Mesothelial cell of epicardium (in vitro differentiated cells): ENCODE data around the gene DENND6A. TPM values are rescaled to one million over a fixed set of nuclear protein-coding genes. Genes with fewer than 3 reads are reported as not detected.
"Not testable (repeated sequence)": the region's sequence is repeated elsewhere in the genome, so short reads cannot be mapped to it uniquely, and the experiment has no call there.

Source experiments
- DNase-seq, 2 experiments: peaks; one replicate each; pipeline ENCODE4 v3.0.0; 2021; ENCODE audit warnings: low spot score in 2 of 2; ENCODE audit not compliant: unreplicated experiment in 2 of 2
- H3K27ac Mint-ChIP-seq: 2 replicates; pipeline ENCODE4 v1.8.0; 2021; ENCODE audit warnings: mixed read lengths
- H3K27me3 Mint-ChIP-seq: 2 replicates; pipeline ENCODE4 v1.8.0; 2021; ENCODE audit warnings: low read depth, mixed read lengths
- H3K36me3 Mint-ChIP-seq: 2 replicates; pipeline ENCODE4 v1.8.0; 2021; ENCODE audit warnings: mixed read lengths
- H3K4me1 Mint-ChIP-seq: 2 replicates; pipeline ENCODE4 v1.8.0; 2021; ENCODE audit warnings: mixed read lengths
- H3K4me3 Mint-ChIP-seq: 2 replicates; pipeline ENCODE4 v1.8.0; 2021; ENCODE audit warnings: mild to moderate bottlenecking, moderate library complexity, mixed read lengths
- H3K9me3 Mint-ChIP-seq: 2 replicates; pipeline ENCODE4 v1.8.0; 2021; ENCODE audit warnings: mixed read lengths
- total RNA-seq: library from RNA; stranded (reverse); gene quantifications from 3 replicates; pipeline ENCODE4 v1.2.1, GENCODE V29; 2021
- TF ChIP-seq, protein P1 (sequence below): fragments of 200-600 bp; sonication (generic); IDR thresholded peaks from one replicate; pipeline ENCODE4 v1.5.0; 2021; ENCODE audit warnings: antibody characterized with exemption; ENCODE audit not compliant: unreplicated experiment

DENND6A gene
- total RNA-seq, 1 donor from 2014 or later = 52.0 TPM

DNA sequence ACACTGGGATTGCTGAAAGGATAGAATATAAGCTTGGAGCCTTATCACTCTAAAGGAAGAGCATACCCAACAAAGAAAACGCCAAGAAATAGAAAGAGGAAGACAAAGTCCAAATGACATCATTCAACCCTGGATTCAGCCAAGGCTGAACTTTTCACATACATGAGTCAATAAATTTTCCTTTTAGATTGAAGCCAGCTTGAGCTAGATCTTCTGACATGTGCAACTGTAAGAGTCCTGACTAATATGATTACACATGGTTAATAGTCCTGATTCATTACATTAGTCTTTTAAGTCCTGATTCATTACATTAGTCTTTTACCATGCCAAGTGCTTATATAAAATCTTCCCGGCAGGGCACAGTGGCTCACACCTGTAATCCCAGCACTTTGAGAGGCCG is 13.6 kb upstream of the DENND6A start:
- H3K27me3 Mint-ChIP-seq = no peaks in the 10 kb centered on the region
- TF ChIP-seq, protein P1, sequence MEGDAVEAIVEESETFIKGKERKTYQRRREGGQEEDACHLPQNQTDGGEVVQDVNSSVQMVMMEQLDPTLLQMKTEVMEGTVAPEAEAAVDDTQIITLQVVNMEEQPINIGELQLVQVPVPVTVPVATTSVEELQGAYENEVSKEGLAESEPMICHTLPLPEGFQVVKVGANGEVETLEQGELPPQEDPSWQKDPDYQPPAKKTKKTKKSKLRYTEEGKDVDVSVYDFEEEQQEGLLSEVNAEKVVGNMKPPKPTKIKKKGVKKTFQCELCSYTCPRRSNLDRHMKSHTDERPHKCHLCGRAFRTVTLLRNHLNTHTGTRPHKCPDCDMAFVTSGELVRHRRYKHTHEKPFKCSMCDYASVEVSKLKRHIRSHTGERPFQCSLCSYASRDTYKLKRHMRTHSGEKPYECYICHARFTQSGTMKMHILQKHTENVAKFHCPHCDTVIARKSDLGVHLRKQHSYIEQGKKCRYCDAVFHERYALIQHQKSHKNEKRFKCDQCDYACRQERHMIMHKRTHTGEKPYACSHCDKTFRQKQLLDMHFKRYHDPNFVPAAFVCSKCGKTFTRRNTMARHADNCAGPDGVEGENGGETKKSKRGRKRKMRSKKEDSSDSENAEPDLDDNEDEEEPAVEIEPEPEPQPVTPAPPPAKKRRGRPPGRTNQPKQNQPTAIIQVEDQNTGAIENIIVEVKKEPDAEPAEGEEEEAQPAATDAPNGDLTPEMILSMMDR = no peak
- H3K36me3 Mint-ChIP-seq = no peaks in the 10 kb centered on the region
- H3K27ac Mint-ChIP-seq = no peak overlapping the region
- H3K4me3 Mint-ChIP-seq = no peak overlapping the region
- H3K9me3 Mint-ChIP-seq = peaks cover 12% of the 10 kb centered on the region
- peaks cover 3% of the 10 kb centered on the region for H3K4me1 Mint-ChIP-seq
- DNase-seq = no peak

DNA sequence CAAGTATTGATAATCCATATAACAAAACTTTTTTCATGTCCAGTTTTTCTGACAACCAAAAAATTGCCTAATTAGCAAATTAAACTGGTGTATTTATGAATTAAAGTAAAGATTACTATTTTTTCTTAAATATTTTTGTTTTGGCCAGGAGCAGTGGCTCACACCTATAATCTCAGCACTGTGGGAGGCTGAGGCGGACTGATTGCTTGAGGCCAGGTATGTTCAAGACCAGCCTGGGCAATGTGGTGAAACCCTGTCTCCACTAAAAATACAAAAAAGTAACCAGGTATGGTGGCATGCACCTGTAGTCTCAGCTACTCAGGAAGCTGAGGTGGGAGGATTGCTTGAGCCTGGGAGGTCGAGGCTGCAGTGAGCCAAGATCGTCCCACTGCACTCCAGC is 12.5 kb upstream of the DENND6A start:
- H3K27me3 Mint-ChIP-seq, H3K27ac Mint-ChIP-seq, H3K4me3 Mint-ChIP-seq, H3K36me3 Mint-ChIP-seq, H3K4me1 Mint-ChIP-seq, DNase-seq, H3K9me3 Mint-ChIP-seq: not testable (repeated sequence)

DNA sequence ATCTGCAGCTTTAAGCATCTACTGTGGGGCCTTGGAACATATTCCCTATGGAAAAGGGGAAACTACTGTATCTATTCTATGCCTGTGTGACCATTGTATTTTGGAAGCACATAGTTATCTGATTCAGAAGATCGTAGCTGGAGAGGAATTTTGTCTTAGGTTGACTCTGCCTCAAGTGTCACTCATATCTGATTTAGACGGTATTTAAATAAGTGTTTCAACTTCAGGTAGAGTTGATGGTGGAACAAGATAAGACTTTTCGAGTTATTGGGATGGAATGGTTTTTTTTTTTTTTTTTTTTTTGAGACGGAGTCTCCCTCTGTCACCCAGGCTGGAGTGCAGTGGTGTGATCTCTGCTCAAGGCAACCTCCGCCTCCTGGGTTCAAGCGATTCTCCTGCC is 8.9 kb upstream of the DENND6A start:
- Mint-ChIP-seq H3K9me3 (no peaks in the 10 kb centered on the region), H3K4me3 (no peak overlapping the region), H3K36me3 (no peaks in the 10 kb centered on the region), H3K4me1 (peaks cover 6% of the 10 kb centered on the region), H3K27ac (no peak overlapping the region), H3K27me3 (no peaks in the 10 kb centered on the region)
- no peak for DNase-seq
- TF ChIP-seq, protein P1 = no peak

DNA sequence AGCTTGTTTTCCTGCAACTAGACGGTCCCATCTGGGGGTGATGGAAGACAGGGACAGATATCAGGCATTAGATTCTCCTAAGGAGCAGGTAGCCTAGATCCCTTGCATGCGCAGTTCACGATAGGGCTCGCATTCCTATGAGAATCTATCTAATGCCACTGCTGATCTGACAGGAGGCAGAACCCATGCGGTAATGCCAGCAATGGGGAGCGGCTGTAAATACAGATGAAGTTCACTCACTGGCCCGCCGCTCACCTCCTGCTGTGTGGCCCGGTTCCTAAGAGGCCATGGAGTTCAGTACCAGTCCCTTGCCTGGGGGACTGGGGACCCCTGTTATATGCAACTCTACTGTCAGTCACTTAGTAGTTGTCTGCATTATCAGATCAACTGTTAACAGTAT is 7.9 kb upstream of the DENND6A start:
- no peaks in the 10 kb centered on the region for H3K27me3 Mint-ChIP-seq
- H3K4me1 Mint-ChIP-seq = peaks cover 8% of the 10 kb centered on the region

DNA sequence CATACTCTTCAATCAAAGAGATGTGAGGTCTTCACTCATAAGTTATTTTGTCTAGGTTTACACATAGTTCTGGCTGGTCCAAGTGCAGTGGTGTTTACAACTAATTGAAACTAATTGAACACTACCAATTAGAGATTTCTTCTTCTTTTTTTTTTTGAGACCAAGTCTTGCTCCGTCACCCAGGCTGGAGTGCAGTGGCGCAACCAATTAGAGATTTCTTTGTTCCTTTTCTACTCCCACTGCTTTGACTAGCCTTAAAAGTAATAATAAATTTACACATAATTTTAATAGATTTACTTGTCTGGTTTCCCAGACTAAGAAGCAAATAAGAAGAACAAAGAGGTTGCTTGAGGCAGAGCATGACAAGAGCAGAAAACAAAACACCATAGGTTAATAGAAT is 6.7 kb upstream of the DENND6A start:
- no peak for DNase-seq
- TF ChIP-seq, protein P1 = no peak
- H3K4me3 Mint-ChIP-seq = no peak overlapping the region
- H3K27me3 Mint-ChIP-seq = no peaks in the 10 kb centered on the region
- no peak overlapping the region for H3K27ac Mint-ChIP-seq
- H3K4me1 Mint-ChIP-seq = peaks cover 8% of the 10 kb centered on the region
- H3K9me3 Mint-ChIP-seq = no peaks in the 10 kb centered on the region
- no peaks in the 10 kb centered on the region for H3K36me3 Mint-ChIP-seq

More for the DNA sequence above, 7.9 kb upstream of the DENND6A start:
- Mint-ChIP-seq H3K4me3 (no peak overlapping the region), H3K9me3 (no peaks in the 10 kb centered on the region), H3K27ac (no peak overlapping the region), H3K36me3 (no peaks in the 10 kb centered on the region)
- TF ChIP-seq, protein P1 = no peak
- DNase-seq = no peak

DNA sequence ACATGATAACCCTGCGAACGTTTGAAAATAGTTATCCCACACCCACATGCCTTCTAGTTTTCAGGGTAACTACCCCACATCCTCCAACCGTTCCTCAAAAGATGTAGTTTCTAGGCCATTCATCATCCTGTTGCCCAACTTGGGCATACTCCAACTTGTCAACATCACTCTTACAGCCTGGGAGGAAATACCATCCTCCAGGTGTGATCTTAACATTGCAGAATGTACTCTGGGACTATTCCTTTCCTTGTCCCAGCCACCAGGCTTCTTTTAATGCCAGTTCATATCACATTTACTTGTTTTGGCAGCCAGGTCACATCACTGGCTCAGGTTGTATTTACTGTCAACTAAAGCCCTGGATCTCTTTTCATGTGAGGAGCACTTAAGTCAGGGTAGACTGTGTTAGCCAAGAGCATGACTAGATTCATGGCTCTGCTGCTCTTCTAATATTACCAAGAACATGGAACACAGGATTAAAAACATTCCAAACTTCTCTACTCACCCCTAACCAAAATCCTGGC is 4.0 kb upstream of the DENND6A start:
- H3K27me3 Mint-ChIP-seq = no peaks in the 10 kb centered on the region
- H3K36me3 Mint-ChIP-seq = no peaks in the 10 kb centered on the region
- no peaks in the 10 kb centered on the region for H3K9me3 Mint-ChIP-seq
- H3K4me1 Mint-ChIP-seq = peaks cover 8% of the 10 kb centered on the region
- no peak for DNase-seq
- TF ChIP-seq, protein P1 = no peak
- H3K27ac Mint-ChIP-seq = peak overlapping the region; percentile 47
- no peak overlapping the region for H3K4me3 Mint-ChIP-seq
